ENCODE measurements around the gene FAIM2.

Gene FAIM2

GRCh38 chr12:49842519-49843352 is 61.0 kb downstream of the FAIM2 start, which contains the start of gene BCDIN3D (continued):
- no peak for TF ChIP-seq ZNF121 (tag by site-specific recombination; IDR thresholded peaks at IDR 0.05)
- no peak for TF ChIP-seq ZSCAN18 (tag by site-specific recombination; IDR thresholded peaks at IDR 0.05)
- no peak for TF ChIP-seq KLF7 (tag by site-specific recombination; IDR thresholded peaks at IDR 0.05; ENCODE audit: borderline replicate concordance)
- TF ChIP-seq ZNF791 (tag by site-specific recombination; IDR thresholded peaks at IDR 0.05), result no peak
- TF ChIP-seq PBX3 (CRISPR knock-in tag; IDR thresholded peaks at IDR 0.05), result peak; percentile 46; the same call in 1 of the 2 replicates
- TF ChIP-seq WT1 (tag by site-specific recombination; IDR thresholded peaks at IDR 0.05), result no peak
- TF ChIP-seq ZNF707 (tag by site-specific recombination; IDR thresholded peaks at IDR 0.05), result no peak
- TF ChIP-seq ZNF324 (tag by site-specific recombination; IDR thresholded peaks at IDR 0.05), result no peak
- no peak for TF ChIP-seq ZNF521 (tag by site-specific recombination; IDR thresholded peaks at IDR 0.05)
- peak; percentile 82 for TF ChIP-seq YY1 (tag by site-specific recombination; IDR thresholded peaks at IDR 0.05)
- no peak for TF ChIP-seq ZNF302 (tag by site-specific recombination; IDR thresholded peaks at IDR 0.05; ENCODE audit: low read depth)
- peak; percentile 56 for TF ChIP-seq EGR2 (tag by site-specific recombination; IDR thresholded peaks at IDR 0.05; ENCODE audit: low read depth)
- peak; percentile 57; the same call in 1 of the 2 replicates for TF ChIP-seq HIC1 (tag by site-specific recombination; IDR thresholded peaks at IDR 0.05)
- 0 out of 2 replicates have a peak, but pooled peaks have one; percentile 6 for TF ChIP-seq ZNF580 (tag by site-specific recombination; IDR thresholded peaks at IDR 0.05)
- TF ChIP-seq ZNF768 (tag by site-specific recombination; IDR thresholded peaks at IDR 0.05), result no peak
- TF ChIP-seq BCL11B (tag by site-specific recombination; IDR thresholded peaks at IDR 0.05; ENCODE audit: low read depth), result no peak
- no peak for TF ChIP-seq ZNF391 (tag by site-specific recombination; IDR thresholded peaks at IDR 0.05; ENCODE audit: borderline replicate concordance, low read depth)
- no peak for TF ChIP-seq ZNF558 (tag by site-specific recombination; IDR thresholded peaks at IDR 0.05)
- no peak for TF ChIP-seq ZSCAN16 (tag by site-specific recombination; IDR thresholded peaks at IDR 0.05)
- TF ChIP-seq ZBTB6 (tag by site-specific recombination; IDR thresholded peaks at IDR 0.05), result no peak; the same call in 1 of the 2 replicates
- no peak for TF ChIP-seq ZNF311 (tag by site-specific recombination; IDR thresholded peaks at IDR 0.05; ENCODE audit: borderline replicate concordance)
- no peak for TF ChIP-seq PRDM6 (tag by site-specific recombination; IDR thresholded peaks at IDR 0.05)
- peak; percentile 82 for TF ChIP-seq ZNF518A (tag by site-specific recombination; conservative IDR thresholded peaks at IDR 0.05; ENCODE audit: low read depth)
- TF ChIP-seq ZNF16 (tag by site-specific recombination; IDR thresholded peaks at IDR 0.05; ENCODE audit: low read depth), result no peak
- TF ChIP-seq ZNF223 (tag by site-specific recombination; IDR thresholded peaks at IDR 0.05), result no peak
- no peak for TF ChIP-seq MYNN (tag by site-specific recombination; IDR thresholded peaks at IDR 0.05; ENCODE audit: borderline replicate concordance)

Measured in HEK293 (cell line).